ENCODE results near the gene ATP5MC3. TPM values are rescaled to one million over a fixed set of nuclear protein-coding genes. Genes with fewer than 3 reads are reported as not detected.

ATP5MC3 gene
- total and polyA plus RNA-seq, 10 donors, result 53.4 to 195 (median 112) TPM

DNA sequence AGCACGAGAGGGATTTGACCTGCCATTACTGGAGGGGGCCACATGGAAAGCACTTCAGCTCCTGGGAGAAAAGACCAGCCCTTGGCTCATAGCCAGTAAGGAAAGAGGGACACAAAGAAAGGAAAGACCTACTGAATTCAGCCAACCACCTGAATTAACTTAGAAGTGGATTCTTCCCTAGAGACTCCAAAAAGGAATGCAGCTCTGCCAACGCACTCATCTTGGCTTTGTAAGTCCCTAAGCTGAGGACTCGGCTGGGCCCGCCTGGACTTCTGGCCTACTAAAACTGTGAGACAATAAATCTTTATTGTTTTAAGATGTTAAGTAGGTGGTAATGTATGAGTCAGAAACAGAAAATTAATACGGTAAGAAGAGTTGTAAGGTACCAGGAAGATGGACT is 25.0 kb downstream of the ATP5MC3 start:
- no peak overlapping the region for H3K4me3 ChIP-seq
- H3K9me3 ChIP-seq, result no peaks in the 10 kb centered on the region
- WGBS, 5 donors, result 71 to 85% (median 74%) methylated on average over 5 of the region's 5 CpGs
- DNase-seq, result no peak
- intact Hi-C loops (cut with DNase I; ENCODE audit: low total_unique reads), result no loop called here
- no peak for TF ChIP-seq POLR2A (IDR thresholded peaks at IDR 0.05)
- TF ChIP-seq, protein P1, sequence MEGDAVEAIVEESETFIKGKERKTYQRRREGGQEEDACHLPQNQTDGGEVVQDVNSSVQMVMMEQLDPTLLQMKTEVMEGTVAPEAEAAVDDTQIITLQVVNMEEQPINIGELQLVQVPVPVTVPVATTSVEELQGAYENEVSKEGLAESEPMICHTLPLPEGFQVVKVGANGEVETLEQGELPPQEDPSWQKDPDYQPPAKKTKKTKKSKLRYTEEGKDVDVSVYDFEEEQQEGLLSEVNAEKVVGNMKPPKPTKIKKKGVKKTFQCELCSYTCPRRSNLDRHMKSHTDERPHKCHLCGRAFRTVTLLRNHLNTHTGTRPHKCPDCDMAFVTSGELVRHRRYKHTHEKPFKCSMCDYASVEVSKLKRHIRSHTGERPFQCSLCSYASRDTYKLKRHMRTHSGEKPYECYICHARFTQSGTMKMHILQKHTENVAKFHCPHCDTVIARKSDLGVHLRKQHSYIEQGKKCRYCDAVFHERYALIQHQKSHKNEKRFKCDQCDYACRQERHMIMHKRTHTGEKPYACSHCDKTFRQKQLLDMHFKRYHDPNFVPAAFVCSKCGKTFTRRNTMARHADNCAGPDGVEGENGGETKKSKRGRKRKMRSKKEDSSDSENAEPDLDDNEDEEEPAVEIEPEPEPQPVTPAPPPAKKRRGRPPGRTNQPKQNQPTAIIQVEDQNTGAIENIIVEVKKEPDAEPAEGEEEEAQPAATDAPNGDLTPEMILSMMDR (IDR thresholded peaks at IDR 0.05 in 8 of 11, conservative IDR thresholded peaks at IDR 0.05 in 3 of 11), result no peak
- no peak for TF ChIP-seq POLR2AphosphoS5 (IDR thresholded peaks at IDR 0.05)
- H3K27ac ChIP-seq, result no peak overlapping the region
- H3K27me3 ChIP-seq (replicated peaks in 1 of 7), result no peaks in the 10 kb centered on the region
- H3K36me3 ChIP-seq, result peaks cover 0 to 8% (median 0%) of the 10 kb centered on the region in 6 donors
- H3K4me1 ChIP-seq, result peaks cover 0 to 78% (median 18%) of the 10 kb centered on the region in 6 donors

DNA sequence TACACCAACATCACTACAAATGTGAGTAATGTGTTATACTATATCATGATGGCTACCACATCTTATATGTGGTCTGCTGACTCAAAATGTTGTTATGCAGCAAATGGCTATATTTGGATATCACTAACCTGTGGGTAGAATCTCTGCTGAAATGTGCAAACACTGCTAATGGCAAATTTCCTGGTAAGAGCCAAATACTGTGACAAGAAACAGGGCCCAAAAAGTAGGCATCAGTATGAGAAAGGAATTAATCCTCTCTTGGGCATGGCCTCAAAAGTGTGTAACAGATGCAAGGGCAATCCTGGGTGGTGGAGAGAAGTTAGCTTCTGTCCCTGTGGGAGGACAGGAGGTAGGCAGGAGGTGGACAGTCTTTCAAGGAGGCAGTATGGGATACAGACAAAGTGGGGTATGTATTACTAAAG is 26.8 kb downstream of the ATP5MC3 start:
- Histone ChIP-seq H3K27me3 (replicated peaks in 1 of 7) (no peaks in the 10 kb centered on the region), H3K9me3 (no peaks in the 10 kb centered on the region), H3K27ac (no peak overlapping the region), H3K4me1 (peaks cover 0 to 66% (median 11%) of the 10 kb centered on the region in 6 donors), H3K36me3 (peaks cover 0 to 18% (median 4%) of the 10 kb centered on the region in 6 donors), H3K4me3 (no peak overlapping the region)
- TF ChIP-seq POLR2AphosphoS5 (IDR thresholded peaks at IDR 0.05) (no peak), POLR2A (IDR thresholded peaks at IDR 0.05) (no peak)
- TF ChIP-seq, protein P1 (IDR thresholded peaks at IDR 0.05 in 8 of 11, conservative IDR thresholded peaks at IDR 0.05 in 3 of 11), result no peak
- no peak for DNase-seq
- intact Hi-C loops (cut with DNase I; ENCODE audit: low total_unique reads), result no loop called here

DNA sequence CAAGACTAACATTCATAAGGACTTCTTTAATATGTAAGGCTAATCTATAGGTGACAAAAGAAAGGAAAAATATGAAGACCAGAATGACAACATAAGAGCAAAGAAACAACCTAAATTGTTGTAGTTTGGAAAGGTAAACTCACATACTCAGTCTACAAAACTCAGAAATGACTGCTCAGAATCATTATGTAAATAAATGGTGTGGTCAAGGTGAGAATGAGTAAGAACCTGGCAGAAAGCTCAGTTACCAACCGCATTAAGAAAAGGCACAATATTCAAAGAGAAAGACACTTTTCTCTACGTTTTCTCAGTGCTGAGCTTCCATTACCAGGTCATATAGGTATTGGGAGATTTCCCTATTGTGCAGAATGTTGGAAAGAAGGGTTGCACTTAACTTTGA is 29.3 kb downstream of the ATP5MC3 start:
- WGBS, 5 donors, result 65 to 85% (median 77%) methylated on average over 2 of the region's 2 CpGs
- no peak for DNase-seq
- Histone ChIP-seq H3K27ac (no peak overlapping the region), H3K4me1 (peaks cover 0 to 56% (median 14%) of the 10 kb centered on the region in 6 donors), H3K9me3 (no peaks in the 10 kb centered on the region), H3K27me3 (replicated peaks in 1 of 7) (no peaks in the 10 kb centered on the region), H3K36me3 (peaks cover 0 to 38% (median 4%) of the 10 kb centered on the region in 6 donors), H3K4me3 (no peak overlapping the region)
- intact Hi-C loops (cut with DNase I; ENCODE audit: low total_unique reads), result no loop called here
- TF ChIP-seq, protein P1 (IDR thresholded peaks at IDR 0.05 in 8 of 11, conservative IDR thresholded peaks at IDR 0.05 in 3 of 11), result no peak
- no peak for TF ChIP-seq POLR2A (IDR thresholded peaks at IDR 0.05)
- TF ChIP-seq POLR2AphosphoS5 (IDR thresholded peaks at IDR 0.05), result no peak

DNA sequence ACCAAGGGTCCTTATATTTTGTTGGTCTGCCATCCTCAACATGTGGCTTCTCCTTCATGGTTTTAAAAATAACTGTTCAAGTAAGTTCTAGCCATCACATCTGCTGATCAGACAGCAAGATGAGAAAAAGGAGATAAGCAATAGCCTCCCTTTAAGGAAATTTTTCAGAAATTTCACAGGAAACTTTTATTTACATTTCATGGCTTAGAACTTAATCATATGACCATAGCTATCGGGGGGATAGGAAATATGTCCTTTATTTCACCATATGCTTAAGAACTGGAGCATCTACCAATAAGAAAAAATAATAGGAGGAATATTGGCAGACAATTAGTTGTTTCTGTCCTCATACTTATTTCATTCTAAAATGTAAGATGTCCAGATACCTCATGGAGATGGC is 29.7 kb downstream of the ATP5MC3 start:
- intact Hi-C loops (cut with DNase I; ENCODE audit: low total_unique reads), result no loop called here
- peaks cover 0 to 55% (median 16%) of the 10 kb centered on the region in 6 donors for H3K4me1 ChIP-seq
- H3K36me3 ChIP-seq, result peaks cover 0 to 38% (median 4%) of the 10 kb centered on the region in 6 donors
- no peak overlapping the region for H3K4me3 ChIP-seq
- WGBS, 5 donors, result 76 to 88% (median 83%) methylated on average over 1 of the region's 1 CpG
- TF ChIP-seq POLR2A (IDR thresholded peaks at IDR 0.05) (no peak), POLR2AphosphoS5 (IDR thresholded peaks at IDR 0.05) (no peak)
- TF ChIP-seq, protein P1 (IDR thresholded peaks at IDR 0.05 in 8 of 11, conservative IDR thresholded peaks at IDR 0.05 in 3 of 11), result no peak
- H3K27me3 ChIP-seq (replicated peaks in 1 of 7), result no peaks in the 10 kb centered on the region
- no peak overlapping the region for H3K27ac ChIP-seq
- no peaks in the 10 kb centered on the region for H3K9me3 ChIP-seq
- DNase-seq, result no peak

All from spleen (tissue), 11 donors.